Activated CD4-positive, CD25-positive, alpha-beta regulatory T cell treated with anti-CD3 and anti-CD28 coated beads, Interleukin-2, amount 50 U/mL, for 16 hours (primary cell): ENCODE results near the gene AP3S2.
"Not testable (repeated sequence)": the region's sequence is repeated elsewhere in the genome, so short reads cannot be mapped to it uniquely, and the experiment has no call there.

Experiments used
- DNase-seq: peaks from one replicate; pipeline ENCODE4 v3.0.0-alpha.2; 2020; ENCODE audit warnings: low read depth, low spot score

Gene AP3S2

GRCh38 chr15:89834465-89835175 lies 59.2 kb downstream of the AP3S2 start:
- not testable (repeated sequence) for DNase-seq

- no peak for DNase-seq
These were observed 59.8 kb downstream of the AP3S2 start for GRCh38 chr15:89833966-89834365.

GRCh38 chr15:89830639-89831038 lies 63.2 kb downstream of the AP3S2 start:
- DNase-seq, result no peak

- no peak for DNase-seq
These were observed 64.0 kb downstream of the AP3S2 start for GRCh38 chr15:89829616-89830440.

- DNase-seq, result no peak
These were observed 64.6 kb downstream of the AP3S2 start for GRCh38 chr15:89829161-89829560.

- no peak for DNase-seq
These were observed 65.3 kb downstream of the AP3S2 start for GRCh38 chr15:89828281-89829145.

- no peak for DNase-seq
These were observed 66.0 kb downstream of the AP3S2 start for GRCh38 chr15:89827829-89828228.

- DNase-seq, result no peak
These were observed 66.8 kb downstream of the AP3S2 start for GRCh38 chr15:89826671-89827655.

GRCh38 chr15:89825271-89825940 lies 68.4 kb downstream of the AP3S2 start:
- DNase-seq, result no peak

- DNase-seq, result no peak
These were observed 69.3 kb downstream of the AP3S2 start for GRCh38 chr15:89824607-89824867.

- no peak for DNase-seq
These were observed 69.8 kb downstream of the AP3S2 start for GRCh38 chr15:89823836-89824606.

GRCh38 chr15:89822951-89823711 lies 70.7 kb downstream of the AP3S2 start:
- no peak for DNase-seq

GRCh38 chr15:89822611-89822950 lies 71.2 kb downstream of the AP3S2 start:
- no peak for DNase-seq

- DNase-seq, result no peak
These were observed 71.8 kb downstream of the AP3S2 start for GRCh38 chr15:89822026-89822425.

GRCh38 chr15:89820666-89821611 lies 72.9 kb downstream of the AP3S2 start:
- DNase-seq, result no peak

GRCh38 chr15:89818287-89818686 lies 75.5 kb downstream of the AP3S2 start:
- DNase-seq, result no peak

- DNase-seq, result no peak
These were observed 76.0 kb downstream of the AP3S2 start for GRCh38 chr15:89817701-89818280.

GRCh38 chr15:89815769-89816168 lies 78.0 kb downstream of the AP3S2 start:
- no peak for DNase-seq
